H9 (cell line): ENCODE results near the gene CEP68. TPM values are rescaled to one million over a fixed set of nuclear protein-coding genes. Genes with fewer than 3 reads are reported as not detected.
"Not testable (repeated sequence)": the region's sequence is repeated elsewhere in the genome, so short reads cannot be mapped to it uniquely, and the experiment has no call there.

Experiments used
- DNase-seq: peaks from one replicate; pipeline ENCODE4 v3.0.0-alpha.2; 2017
- H2AFZ ChIP-seq: one replicate; pipeline ENCODE4 v1.6.1; 2013; ENCODE audit warnings: mild to moderate bottlenecking, low read length, control low read depth, moderate library complexity
- H2AK5ac ChIP-seq: 2 replicates; pipeline ENCODE4 v1.6.1; 2013; ENCODE audit warnings: low read length, control low read depth, mixed read lengths; ENCODE audit not compliant: insufficient read length
- H2BK120ac ChIP-seq: one replicate; pipeline ENCODE4 v1.6.1; 2013; ENCODE audit warnings: low read depth, mild to moderate bottlenecking, low read length, control low read depth, inconsistent platforms; ENCODE audit not compliant: poor library complexity, severe bottlenecking
- H2BK12ac ChIP-seq: 2 replicates; pipeline ENCODE4 v1.6.1; 2013; ENCODE audit warnings: low read length, control low read depth, mixed read lengths, low read depth; ENCODE audit not compliant: insufficient read length
- H2BK15ac ChIP-seq: 2 replicates; pipeline ENCODE4 v1.6.1; 2013; ENCODE audit warnings: low read depth, low read length, control low read depth
- H2BK20ac ChIP-seq: one replicate; pipeline ENCODE4 v1.6.1; 2013; ENCODE audit warnings: low read depth, mild to moderate bottlenecking, low read length, control low read depth, inconsistent platforms; ENCODE audit not compliant: poor library complexity, severe bottlenecking
- H2BK5ac ChIP-seq: 2 replicates; pipeline ENCODE4 v1.6.1; 2013; ENCODE audit warnings: low read length, control low read depth, mixed read lengths; ENCODE audit not compliant: insufficient read length
- H3K14ac ChIP-seq: 2 replicates; pipeline ENCODE4 v1.6.1; 2013; ENCODE audit warnings: low read length, control low read depth; ENCODE audit not compliant: insufficient read depth
- H3K18ac ChIP-seq: 2 replicates; pipeline ENCODE4 v1.6.1; 2013; ENCODE audit warnings: low read depth, mild to moderate bottlenecking, mixed read lengths, low read length, control low read depth; ENCODE audit not compliant: insufficient read length
- H3K23ac ChIP-seq: 2 replicates; pipeline ENCODE4 v1.6.1; 2013; ENCODE audit warnings: low read length, control low read depth, mixed read lengths, low read depth; ENCODE audit not compliant: insufficient read length
- H3K23me2 ChIP-seq: 2 replicates; pipeline ENCODE4 v1.6.1; 2013; ENCODE audit warnings: low read depth, mild to moderate bottlenecking, mixed read lengths, low read length, control low read depth; ENCODE audit not compliant: insufficient read length, poor library complexity, severe bottlenecking
- H3K27ac ChIP-seq: 2 replicates; pipeline ENCODE4 v1.5.1; 2013; ENCODE audit warnings: low read length, control low read depth, mixed read lengths, low read depth; ENCODE audit not compliant: insufficient read length
- H3K27me3 ChIP-seq: 2 replicates; pipeline ENCODE4 v1.6.1; 2013; ENCODE audit warnings: low read length, control low read depth, inconsistent platforms; ENCODE audit not compliant: insufficient read depth
- H3K4ac ChIP-seq: 2 replicates; pipeline ENCODE4 v1.6.1; 2013; ENCODE audit warnings: low read depth, mild to moderate bottlenecking, control low read depth, inconsistent platforms, low read length, moderate library complexity
- H3K4me1 ChIP-seq: 2 replicates; pipeline ENCODE4 v1.6.1; 2013; ENCODE audit warnings: low read length, control low read depth, inconsistent platforms; ENCODE audit not compliant: insufficient read depth
- H3K4me2 ChIP-seq: 2 replicates; pipeline ENCODE4 v1.6.1; 2013; ENCODE audit warnings: low read length, control low read depth, mixed read lengths; ENCODE audit not compliant: insufficient read length, insufficient read depth
- H3K56ac ChIP-seq: 2 replicates; pipeline ENCODE4 v1.6.1; 2013; ENCODE audit warnings: low read depth, mild to moderate bottlenecking, mixed read lengths, low read length, control low read depth; ENCODE audit not compliant: insufficient read length
- H3K79me1 ChIP-seq: 2 replicates; pipeline ENCODE4 v1.6.1; 2013; ENCODE audit warnings: low read depth, mild to moderate bottlenecking, moderate library complexity, low read length, control low read depth, inconsistent platforms; ENCODE audit not compliant: insufficient read depth, poor library complexity, severe bottlenecking
- H3K79me2 ChIP-seq: 2 replicates; pipeline ENCODE4 v1.6.1; 2013; ENCODE audit warnings: low read length, control low read depth, inconsistent platforms; ENCODE audit not compliant: insufficient read depth
- H3K9ac ChIP-seq: 2 replicates; pipeline ENCODE4 v1.6.1; 2013; ENCODE audit warnings: low read length, control low read depth, mixed read lengths; ENCODE audit not compliant: insufficient read length; ENCODE audit errors: extremely low read depth
- H3K9me3 ChIP-seq: one replicate; pipeline ENCODE4 v1.6.1; 2013; ENCODE audit warnings: low read depth, low read length, inconsistent platforms; ENCODE audit not compliant: control insufficient read depth
- H3T11ph ChIP-seq: one replicate; pipeline ENCODE4 v1.6.1; 2013; ENCODE audit warnings: mild to moderate bottlenecking, low read length, control low read depth, inconsistent platforms
- H4K20me1 ChIP-seq: one replicate; pipeline ENCODE4 v1.6.1; 2013; ENCODE audit not compliant: control insufficient read depth, insufficient read length, insufficient read depth
- H4K5ac ChIP-seq: 2 replicates; pipeline ENCODE4 v1.6.1; 2013; ENCODE audit warnings: low read depth, mild to moderate bottlenecking, mixed read lengths, low read length, control low read depth; ENCODE audit not compliant: insufficient read length
- H4K8ac ChIP-seq: replicated peaks from 2 replicates; pipeline ENCODE4 v1.6.1; 2013; ENCODE audit warnings: low read length, control low read depth, mixed read lengths, low read depth; ENCODE audit not compliant: insufficient read length
- H4K91ac ChIP-seq: 2 replicates; pipeline ENCODE4 v1.6.1; 2013; ENCODE audit warnings: low read depth, mild to moderate bottlenecking, moderate library complexity, mixed read lengths, low read length, control low read depth; ENCODE audit not compliant: insufficient read length
- H3K27ac Mint-ChIP-seq, 3 experiments: 2 replicates in 2 of 3; 3 replicates in 1 of 3; pipeline ENCODE4 v1.8.0; 2020 to 2021; ENCODE audit warnings: mixed read lengths in 3 of 3, mild to moderate bottlenecking in 1 of 3, moderate library complexity in 1 of 3
- H3K27me3 Mint-ChIP-seq: 2 replicates; pipeline ENCODE4 v1.8.0; 2021; ENCODE audit warnings: low read depth, mild to moderate bottlenecking, moderate library complexity, mixed read lengths
- H3K36me3 Mint-ChIP-seq, 3 experiments: 2 replicates in 2 of 3; 3 replicates in 1 of 3; pipeline ENCODE4 v1.8.0; 2020 to 2021; ENCODE audit warnings: low read depth in 3 of 3, mixed read lengths in 3 of 3; ENCODE audit not compliant: insufficient read depth in 1 of 3
- H3K4me1 Mint-ChIP-seq, 2 experiments: 2 replicates each; pipeline ENCODE4 v1.8.0; 2020; ENCODE audit warnings: mixed read lengths in 2 of 2
- H3K4me3 Mint-ChIP-seq, 2 experiments: 2 replicates in 1 of 2; 3 replicates in 1 of 2; pipeline ENCODE4 v1.8.0; 2020 to 2021; ENCODE audit warnings: mild to moderate bottlenecking in 2 of 2, mixed read lengths in 2 of 2, moderate library complexity in 1 of 2
- H3K9me3 Mint-ChIP-seq, 2 experiments: 2 replicates in 1 of 2; 3 replicates in 1 of 2; pipeline ENCODE4 v1.8.0; 2020; ENCODE audit warnings: mild to moderate bottlenecking in 2 of 2, mixed read lengths in 2 of 2, moderate library complexity in 1 of 2
- CTCF ChIP-seq: fragments of 200-600 bp; sonication (generic); conservative IDR thresholded peaks from 3 replicates; pipeline ENCODE4 v1.8.0; 2021; ENCODE audit warnings: antibody characterized with exemption, mild to moderate bottlenecking
- WGBS: extraction: QIAGEN DNeasy Blood & Tissue Kit; methylation state at CpG from one replicate; pipeline ENCODE4 v1.1.7; 2013; ENCODE audit warnings: missing lambda C conversion rate, low lambda C conversion rate, mixed read lengths; ENCODE audit not compliant: insufficient read length; ENCODE audit errors: extremely low coverage; 5-methylcytosine and 5-hydroxymethylcytosine counted together
- total RNA-seq: library from RNA; stranded (reverse); gene quantifications from 2 replicates; pipeline ENCODE4 v1.2.1, GENCODE V29; 2021

The CEP68 gene
- total RNA-seq, 1 experiment from 2014 or later, result 20.2 TPM

GRCh38 chr2:65019675-65020195 is 36.5 kb upstream of the CEP68 start:
- no peak overlapping the region for H3K18ac ChIP-seq
- no peak for TF ChIP-seq CTCF

GRCh38 chr2:65020251-65020650 is 36.0 kb upstream of the CEP68 start:
- not testable (repeated sequence) for H3K9me3 ChIP-seq, H3K4me3 Mint-ChIP-seq, H3K9ac ChIP-seq, H3K27me3 Mint-ChIP-seq, H3K4me1 ChIP-seq, H2BK20ac ChIP-seq, H3K56ac ChIP-seq, H3K4me2 ChIP-seq, H3K27me3 ChIP-seq, H4K8ac ChIP-seq, H2BK12ac ChIP-seq, H3K4ac ChIP-seq, H3T11ph ChIP-seq, H2AFZ ChIP-seq, H3K23me2 ChIP-seq, H3K79me1 ChIP-seq, H4K91ac ChIP-seq, H3K79me2 ChIP-seq, H3K23ac ChIP-seq, H3K9me3 Mint-ChIP-seq, H4K5ac ChIP-seq, H3K4me1 Mint-ChIP-seq, H2BK120ac ChIP-seq, H4K20me1 ChIP-seq, H3K36me3 Mint-ChIP-seq, H2AK5ac ChIP-seq, H3K27ac ChIP-seq, H3K14ac ChIP-seq, DNase-seq, H2BK5ac ChIP-seq, H3K27ac Mint-ChIP-seq, H2BK15ac ChIP-seq, H3K18ac ChIP-seq
- no CpG with 5 or more reads among the region's 1 CpG for WGBS

More at GRCh38 chr2:65019675-65020195, 36.5 kb upstream of the CEP68 start:
- Histone ChIP-seq H3K27me3 (no peaks in the 10 kb centered on the region), H2BK20ac (no peak overlapping the region), H3K4me1 (no peaks in the 10 kb centered on the region), H3K27ac (no peak overlapping the region), H4K5ac (no peak overlapping the region), H2BK12ac (no peak overlapping the region), H3K79me1 (no peaks in the 10 kb centered on the region), H2BK15ac (no peak overlapping the region), H3K9ac (no peak overlapping the region), H2AK5ac (no peak overlapping the region), H3K79me2 (no peaks in the 10 kb centered on the region), H3T11ph (no peak overlapping the region), H3K14ac (no peak overlapping the region), H3K9me3 (no peaks in the 10 kb centered on the region), H3K23ac (no peak overlapping the region), H3K23me2 (no peaks in the 10 kb centered on the region), H3K4ac (no peak overlapping the region), H2BK5ac (no peak overlapping the region), H4K91ac (no peak overlapping the region), H2AFZ (no peak overlapping the region), H2BK120ac (no peak overlapping the region), H4K20me1 (no peaks in the 10 kb centered on the region), H3K56ac (no peak overlapping the region), H3K4me2 (no peak overlapping the region), H4K8ac (no peak overlapping the region)
- Mint-ChIP-seq H3K4me3 (no peak overlapping the region), H3K36me3 (peaks cover 0 to 2% (median 0%) of the 10 kb centered on the region in 3 experiments; a peak in 3 of 7 replicates), H3K27me3 (no peaks in the 10 kb centered on the region), H3K9me3 (no peaks in the 10 kb centered on the region), H3K27ac (no peak overlapping the region), H3K4me1 (peaks cover 0 to 9% of the 10 kb centered on the region in 2 experiments; a peak in 3 of 4 replicates)
- DNase-seq, result no peak
- no CpG with 5 or more reads among the region's 8 CpGs for WGBS
